Body of pancreas (tissue), 4 donors: ENCODE measurements around the gene MLNR.

Experiments
- CTCF ChIP-seq, 7 experiments: fragments of 450-650 bp in 4 of 7; fragments of 200-600 bp in 3 of 7; sonication (generic) in 3 of 7; IDR thresholded peaks; one replicate each; pipeline ENCODE4 v1.5.1; 2016 to 2019; ENCODE audit warnings: antibody characterized with exemption in 7 of 7
- POLR2A ChIP-seq, 3 donors: fragments of 450-650 bp; IDR thresholded peaks; one replicate each; pipeline ENCODE4 v1.6.1; 2016; ENCODE audit warnings: antibody characterized with exemption in 3 of 3, mild to moderate bottlenecking in 2 of 3

- TF ChIP-seq CTCF (IDR thresholded peaks at IDR 0.05) (no peak), POLR2A (IDR thresholded peaks at IDR 0.05) (no peak)
Observed at GRCh38 chr13:49190901-49191300, 29.2 kb upstream of the MLNR start.
